SK-MEL-5 (cell line): Measurements from ENCODE around the gene PLEKHA7. TPM values are rescaled to one million over a fixed set of nuclear protein-coding genes. Genes with fewer than 3 reads are reported as not detected.
"Not testable (repeated sequence)": the region's sequence is repeated elsewhere in the genome, so short reads cannot be mapped to it uniquely, and the experiment has no call there.

Source experiments
- DNase-seq: peaks from one replicate; pipeline ENCODE4 v3.0.0-alpha.2; 2016; ENCODE audit warnings: low read depth, low spot score
- in situ Hi-C: cut with HindIII; loops from 2 replicates; pipeline ENCODE4 v1.10.0; 2016; ENCODE audit warnings: low sequenced_read_pairs, high pct_unique_total_duplicates, low pct_unique_long_range_greater_than_20kb
- total RNA-seq: library from RNA; depleted of rRNA; stranded (reverse); fragments of >200 nt; shearing (Covaris generic); gene quantifications from 2 replicates; pipeline ENCODE4 v1.2.3, GENCODE V29; 2014

Gene PLEKHA7
- total RNA-seq, 1 experiment from 2014 or later: 1.7 TPM

DNA sequence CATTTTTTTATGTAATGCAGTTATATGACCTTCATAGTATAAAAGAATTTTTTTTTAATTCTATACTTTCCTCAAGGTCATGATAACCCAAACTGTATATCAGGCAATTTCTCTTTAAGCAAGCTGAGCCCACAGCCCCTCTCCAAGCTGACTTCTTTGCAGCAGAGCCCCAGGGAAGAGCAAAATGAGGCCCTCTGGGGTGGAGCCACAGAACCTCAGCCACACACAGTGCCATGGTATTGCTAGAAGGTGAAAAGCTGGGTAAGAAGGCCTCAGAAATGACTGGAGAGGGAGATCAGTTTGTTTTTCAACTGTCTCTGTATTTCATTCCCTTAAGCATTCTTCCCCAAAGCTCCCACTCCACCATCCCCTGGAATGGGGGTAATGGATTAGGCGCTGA is 108.8 kb downstream of the PLEKHA7 start:
- in situ Hi-C loops: no loop called here
- DNase-seq: no peak

- in situ Hi-C loops, DNase-seq: not testable (repeated sequence)
Observed at GRCh38 chr11:16904761-16905160, 109.5 kb downstream of the PLEKHA7 start.

GRCh38 chr11:16902781-16903378 is 111.3 kb downstream of the PLEKHA7 start:
- DNase-seq: no peak
- in situ Hi-C loops: no loop called here

DNA sequence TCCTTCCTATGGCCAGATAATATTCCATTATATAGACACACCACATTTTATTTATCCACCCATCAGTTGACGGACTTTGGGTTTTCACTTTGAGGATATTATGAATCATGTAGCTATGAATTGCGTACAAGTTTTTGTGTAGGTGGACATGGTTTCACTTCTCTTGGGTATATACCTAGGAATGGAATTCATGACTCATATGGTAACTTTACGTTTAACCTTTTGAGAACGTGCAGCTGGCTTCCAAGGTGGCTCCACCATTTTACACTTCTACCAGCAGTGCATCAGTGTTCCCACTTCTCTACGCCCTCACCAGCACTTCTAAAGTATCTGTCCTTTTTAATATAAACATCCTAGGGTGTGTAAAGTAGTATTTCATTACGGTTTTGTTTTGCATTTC is 112.0 kb downstream of the PLEKHA7 start:
- DNase-seq: peak; percentile 6
- in situ Hi-C loops: no loop called here

DNA sequence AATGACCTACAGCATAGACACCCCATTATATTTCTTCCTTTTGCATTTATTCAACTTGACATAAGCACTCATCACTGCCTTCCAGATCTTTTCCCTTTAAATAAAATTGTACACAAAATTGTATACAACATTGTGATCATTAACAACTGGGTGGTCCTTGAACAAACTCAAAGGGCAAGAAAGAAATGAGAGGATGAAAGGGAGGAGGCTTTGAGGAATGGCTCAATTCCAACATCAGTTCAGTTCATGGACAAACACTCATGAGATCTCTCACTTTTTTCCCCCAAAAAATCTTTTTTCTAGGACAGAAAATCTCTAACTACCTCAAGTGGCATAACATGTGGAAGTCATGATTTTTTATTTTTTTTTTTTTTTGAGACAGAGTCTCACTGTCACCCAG is 113.7 kb downstream of the PLEKHA7 start:
- in situ Hi-C loops: no loop called here
- DNase-seq: no peak

- in situ Hi-C loops: no loop called here
- no peak for DNase-seq
Observed at GRCh38 chr11:16899708-16900303, 114.4 kb downstream of the PLEKHA7 start.

- in situ Hi-C loops: no loop called here
- DNase-seq: no peak
Observed at GRCh38 chr11:16898274-16898985, 115.8 kb downstream of the PLEKHA7 start.

DNA sequence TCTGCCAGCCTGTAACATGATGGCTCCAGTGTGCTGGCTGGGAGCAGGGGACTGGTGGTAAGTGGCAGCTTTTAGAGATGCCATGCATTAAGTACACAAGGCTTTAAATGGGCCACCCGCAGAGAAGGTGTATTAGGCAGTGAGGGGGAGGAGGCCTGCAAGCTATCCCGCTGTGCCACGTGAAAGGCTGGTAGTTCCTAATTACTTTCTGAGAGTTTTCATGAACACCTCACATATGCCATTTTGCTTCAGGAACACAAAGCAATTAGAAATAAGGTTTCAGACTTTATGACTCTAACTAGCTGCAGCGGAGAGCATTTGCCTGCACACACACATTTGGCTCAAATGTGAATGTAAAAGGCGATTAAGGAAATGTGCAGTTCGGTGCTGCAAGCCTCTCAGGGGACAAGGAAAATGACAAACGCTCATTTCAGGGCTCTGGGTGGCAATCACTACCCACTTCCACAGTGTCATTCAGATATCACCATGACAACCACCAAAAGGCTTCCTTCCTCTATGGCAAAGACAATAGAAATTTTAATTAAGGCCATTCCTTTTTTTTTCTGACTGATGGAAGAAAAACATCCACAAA is 116.6 kb downstream of the PLEKHA7 start:
- DNase-seq: no peak
- in situ Hi-C loops: no loop called here

GRCh38 chr11:16896729-16897469 is 117.3 kb downstream of the PLEKHA7 start:
- in situ Hi-C loops: no loop called here
- DNase-seq: no peak

DNA sequence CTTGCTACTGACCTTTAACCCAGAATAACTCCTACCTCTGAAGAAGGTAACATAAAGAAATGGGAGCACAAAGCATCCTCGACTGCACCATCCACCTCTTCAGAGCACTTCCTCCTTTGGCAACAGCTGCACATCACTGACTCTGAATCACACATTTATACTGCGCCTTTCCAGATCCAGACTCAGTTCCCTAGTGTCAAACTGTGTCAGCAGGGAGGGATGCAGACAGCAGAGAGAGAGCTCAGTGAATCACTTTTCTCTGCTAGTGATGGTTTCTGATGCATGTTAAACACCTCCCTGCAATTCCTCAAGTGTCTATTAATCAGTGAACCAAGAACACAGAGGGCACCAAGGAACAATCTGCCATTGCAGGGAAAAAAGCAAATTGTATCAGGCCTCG is 118.9 kb downstream of the PLEKHA7 start:
- no peak for DNase-seq
- in situ Hi-C loops: no loop called here

DNA sequence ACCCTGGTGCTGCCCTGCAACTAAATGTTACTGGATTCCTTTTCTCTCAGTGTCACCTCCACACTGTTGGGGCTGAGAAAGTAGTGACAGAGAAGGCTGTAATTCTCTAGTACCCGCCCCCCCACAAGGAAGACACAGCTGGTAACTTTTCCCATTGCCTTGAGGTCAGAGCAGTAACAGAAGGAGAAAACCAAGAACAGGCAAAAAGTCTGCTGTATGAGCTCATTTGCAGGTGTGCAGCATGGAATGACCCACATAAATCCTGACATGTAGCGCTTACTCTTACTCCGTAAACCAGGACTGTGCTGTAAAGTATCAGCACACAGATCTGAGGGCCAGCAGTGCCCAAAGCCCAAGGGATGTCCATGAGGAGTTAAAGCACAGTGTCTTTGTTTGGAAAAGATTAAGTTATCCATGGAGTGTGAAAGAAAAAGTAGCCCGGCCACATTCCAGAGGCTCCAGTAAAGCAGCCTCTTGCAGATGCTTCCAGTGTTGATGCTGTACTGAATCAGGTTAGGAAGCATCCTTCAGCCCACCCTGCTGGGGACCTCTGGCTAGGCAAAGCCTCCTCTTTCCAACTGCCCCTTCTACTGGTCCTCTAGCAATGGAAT is 120.7 kb downstream of the PLEKHA7 start:
- no peak for DNase-seq
- in situ Hi-C loops: no loop called here

- in situ Hi-C loops: no loop called here
- DNase-seq: peak; percentile 57
Observed at GRCh38 chr11:16891964-16892363, 122.2 kb downstream of the PLEKHA7 start.

GRCh38 chr11:16891165-16891564 is 123.0 kb downstream of the PLEKHA7 start:
- in situ Hi-C loops: no loop called here
- DNase-seq: no peak

DNA sequence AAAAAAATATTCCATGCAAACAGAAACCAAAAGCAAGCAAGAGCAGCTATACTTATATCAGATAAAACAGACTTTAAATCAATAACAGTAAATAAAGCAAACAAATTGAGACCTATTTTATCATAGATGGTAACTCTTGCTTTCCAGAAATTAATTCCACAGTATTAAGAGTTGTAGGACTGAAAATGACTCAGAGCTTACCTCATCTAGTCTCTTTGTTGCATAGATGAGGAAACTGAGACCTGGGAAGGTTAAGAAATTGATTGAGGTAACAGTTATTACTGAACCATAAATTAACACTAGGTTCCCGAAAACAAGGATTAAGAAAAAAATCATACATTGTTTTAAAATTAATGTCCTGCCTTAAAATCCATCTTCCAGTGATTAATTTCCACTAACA is 123.8 kb downstream of the PLEKHA7 start:
- DNase-seq: no peak
- in situ Hi-C loops: no loop called here

GRCh38 chr11:16889905-16890304 is 124.3 kb downstream of the PLEKHA7 start:
- DNase-seq: no peak

GRCh38 chr11:16889010-16889409 is 125.2 kb downstream of the PLEKHA7 start:
- in situ Hi-C loops, DNase-seq: not testable (repeated sequence)

More at GRCh38 chr11:16889905-16890304, 124.3 kb downstream of the PLEKHA7 start:
- in situ Hi-C loops: no loop called here

DNA sequence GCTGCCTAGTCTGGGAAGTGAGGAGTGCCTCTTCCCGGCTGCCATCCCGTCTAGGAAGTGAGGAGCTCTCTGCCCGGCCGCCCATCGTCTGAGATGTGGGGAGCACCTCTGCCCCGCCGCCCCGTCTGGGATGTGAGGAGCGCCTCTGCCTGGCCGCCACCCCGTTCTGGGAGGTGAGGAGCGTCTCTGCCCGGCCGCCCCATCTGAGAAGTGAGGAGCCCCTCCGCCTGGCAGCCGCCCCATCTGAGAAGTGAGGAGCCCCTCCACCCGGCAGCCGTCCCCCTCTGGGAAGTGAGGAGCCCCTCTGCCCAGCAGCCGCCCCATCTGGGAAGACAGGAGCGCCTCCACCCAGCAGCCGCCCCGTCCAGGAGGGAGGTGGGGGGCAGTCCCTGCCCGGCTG is 126.3 kb downstream of the PLEKHA7 start:
- in situ Hi-C loops, DNase-seq: not testable (repeated sequence)

- in situ Hi-C loops: no loop called here
- peak; percentile 63 for DNase-seq
Observed at GRCh38 chr11:16883174-16883573, 131.0 kb downstream of the PLEKHA7 start.
